DMS53 treated with DMSO at 0.1 percent for 48 hours (cell line): ENCODE data around the gene STH.
"Not testable (repeated sequence)": the region's sequence is repeated elsewhere in the genome, so short reads cannot be mapped to it uniquely, and the experiment has no call there.

Experiments used
- DNase-seq: peaks from one replicate; lab custom pipeline; 2025; ENCODE audit not compliant: unreplicated experiment; lab: John Stamatoyannopoulos, UW

STH gene

DNA sequence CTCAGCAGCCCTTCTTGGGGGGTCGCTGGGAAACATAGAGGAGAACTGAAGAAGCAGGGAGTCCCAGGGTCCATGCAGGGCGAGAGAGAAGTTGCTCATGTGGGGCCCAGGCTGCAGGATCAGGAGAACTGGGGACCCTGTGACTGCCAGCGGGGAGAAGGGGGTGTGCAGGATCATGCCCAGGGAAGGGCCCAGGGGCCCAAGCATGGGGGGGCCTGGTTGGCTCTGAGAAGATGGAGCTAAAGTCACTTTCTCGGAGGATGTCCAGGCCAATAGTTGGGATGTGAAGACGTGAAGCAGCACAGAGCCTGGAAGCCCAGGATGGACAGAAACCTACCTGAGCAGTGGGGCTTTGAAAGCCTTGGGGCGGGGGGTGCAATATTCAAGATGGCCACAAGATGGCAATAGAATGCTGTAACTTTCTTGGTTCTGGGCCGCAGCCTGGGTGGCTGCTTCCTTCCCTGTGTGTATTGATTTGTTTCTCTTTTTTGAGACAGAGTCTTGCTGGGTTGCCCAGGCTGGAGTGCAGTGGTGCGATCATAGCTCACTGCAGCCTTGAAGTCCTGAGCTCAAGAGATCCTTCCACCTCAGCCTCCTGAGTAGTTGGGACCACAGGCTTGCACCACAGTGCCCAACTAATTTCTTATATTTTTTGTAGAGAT lies 3.4 kb downstream of the STH start:
- DNase-seq, result peak; percentile 75

DNA sequence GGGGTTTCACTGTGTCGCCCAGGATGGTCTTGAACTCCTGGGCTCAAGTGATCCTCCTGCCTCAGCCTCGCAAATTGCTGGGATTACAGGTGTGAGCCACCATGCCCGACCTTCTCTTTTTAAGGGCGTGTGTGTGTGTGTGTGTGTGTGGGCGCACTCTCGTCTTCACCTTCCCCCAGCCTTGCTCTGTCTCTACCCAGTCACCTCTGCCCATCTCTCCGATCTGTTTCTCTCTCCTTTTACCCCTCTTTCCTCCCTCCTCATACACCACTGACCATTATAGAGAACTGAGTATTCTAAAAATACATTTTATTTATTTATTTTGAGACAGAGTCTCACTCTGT lies 3.9 kb downstream of the STH start:
- DNase-seq, result no peak

DNA sequence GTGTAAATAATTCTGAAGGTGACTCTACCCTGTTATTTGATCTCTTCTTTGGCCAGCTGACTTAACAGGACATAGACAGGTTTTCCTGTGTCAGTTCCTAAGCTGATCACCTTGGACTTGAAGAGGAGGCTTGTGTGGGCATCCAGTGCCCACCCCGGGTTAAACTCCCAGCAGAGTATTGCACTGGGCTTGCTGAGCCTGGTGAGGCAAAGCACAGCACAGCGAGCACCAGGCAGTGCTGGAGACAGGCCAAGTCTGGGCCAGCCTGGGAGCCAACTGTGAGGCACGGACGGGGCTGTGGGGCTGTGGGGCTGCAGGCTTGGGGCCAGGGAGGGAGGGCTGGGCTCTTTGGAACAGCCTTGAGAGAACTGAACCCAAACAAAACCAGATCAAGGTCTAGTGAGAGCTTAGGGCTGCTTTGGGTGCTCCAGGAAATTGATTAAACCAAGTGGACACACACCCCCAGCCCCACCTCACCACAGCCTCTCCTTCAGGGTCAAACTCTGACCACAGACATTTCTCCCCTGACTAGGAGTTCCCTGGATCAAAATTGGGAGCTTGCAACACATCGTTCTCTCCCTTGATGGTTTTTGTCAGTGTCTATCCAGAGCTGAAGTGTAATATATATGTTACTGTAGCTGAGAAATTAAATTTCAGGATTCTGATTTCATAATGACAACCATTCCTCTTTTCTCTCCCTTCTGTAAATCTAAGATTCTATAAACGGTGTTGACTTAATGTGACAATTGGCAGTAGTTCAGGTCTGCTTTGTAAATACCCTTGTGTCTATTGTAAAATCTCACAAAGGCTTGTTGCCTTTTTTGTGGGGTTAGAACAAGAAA lies 5.1 kb downstream of the STH start:
- no peak for DNase-seq

- not testable (repeated sequence) for DNase-seq
Measured at GRCh38 chr17:46006082-46006481, 7.0 kb downstream of the STH start.

GRCh38 chr17:46007461-46007965 lies 8.5 kb downstream of the STH start:
- no peak for DNase-seq

GRCh38 chr17:46008591-46008990 lies 9.5 kb downstream of the STH start:
- no peak for DNase-seq

DNA sequence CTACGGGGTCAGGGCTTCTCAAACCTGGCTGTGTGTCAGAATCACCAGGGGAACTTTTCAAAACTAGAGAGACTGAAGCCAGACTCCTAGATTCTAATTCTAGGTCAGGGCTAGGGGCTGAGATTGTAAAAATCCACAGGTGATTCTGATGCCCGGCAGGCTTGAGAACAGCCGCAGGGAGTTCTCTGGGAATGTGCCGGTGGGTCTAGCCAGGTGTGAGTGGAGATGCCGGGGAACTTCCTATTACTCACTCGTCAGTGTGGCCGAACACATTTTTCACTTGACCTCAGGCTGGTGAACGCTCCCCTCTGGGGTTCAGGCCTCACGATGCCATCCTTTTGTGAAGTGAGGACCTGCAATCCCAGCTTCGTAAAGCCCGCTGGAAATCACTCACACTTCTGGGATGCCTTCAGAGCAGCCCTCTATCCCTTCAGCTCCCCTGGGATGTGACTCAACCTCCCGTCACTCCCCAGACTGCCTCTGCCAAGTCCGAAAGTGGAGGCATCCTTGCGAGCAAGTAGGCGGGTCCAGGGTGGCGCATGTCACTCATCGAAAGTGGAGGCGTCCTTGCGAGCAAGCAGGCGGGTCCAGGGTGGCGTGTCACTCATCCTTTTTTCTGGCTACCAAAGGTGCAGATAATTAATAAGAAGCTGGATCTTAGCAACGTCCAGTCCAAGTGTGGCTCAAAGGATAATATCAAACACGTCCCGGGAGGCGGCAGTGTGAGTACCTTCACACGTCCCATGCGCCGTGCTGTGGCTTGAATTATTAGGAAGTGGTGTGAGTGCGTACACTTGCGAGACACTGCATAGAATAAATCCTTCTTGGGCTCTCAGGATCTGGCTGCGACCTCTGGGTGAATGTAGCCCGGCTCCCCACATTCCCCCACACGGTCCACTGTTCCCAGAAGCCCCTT lies 10.9 kb downstream of the STH start:
- DNase-seq, result no peak

GRCh38 chr17:46010597-46011186 lies 11.6 kb downstream of the STH start:
- DNase-seq, result no peak

GRCh38 chr17:46011711-46012505 lies 12.9 kb downstream of the STH start:
- no peak for DNase-seq

DNA sequence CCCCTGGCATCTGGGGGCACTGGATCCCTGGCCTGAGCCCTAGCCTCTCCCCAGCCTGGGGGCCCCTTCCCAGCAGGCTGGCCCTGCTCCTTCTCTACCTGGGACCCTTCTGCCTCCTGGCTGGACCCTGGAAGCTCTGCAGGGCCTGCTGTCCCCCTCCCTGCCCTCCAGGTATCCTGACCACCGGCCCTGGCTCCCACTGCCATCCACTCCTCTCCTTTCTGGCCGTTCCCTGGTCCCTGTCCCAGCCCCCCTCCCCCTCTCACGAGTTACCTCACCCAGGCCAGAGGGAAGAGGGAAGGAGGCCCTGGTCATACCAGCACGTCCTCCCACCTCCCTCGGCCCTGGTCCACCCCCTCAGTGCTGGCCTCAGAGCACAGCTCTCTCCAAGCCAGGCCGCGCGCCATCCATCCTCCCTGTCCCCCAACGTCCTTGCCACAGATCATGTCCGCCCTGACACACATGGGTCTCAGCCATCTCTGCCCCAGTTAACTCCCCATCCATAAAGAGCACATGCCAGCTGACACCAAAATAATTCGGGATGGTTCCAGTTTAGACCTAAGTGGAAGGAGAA lies 13.5 kb downstream of the STH start:
- no peak for DNase-seq

GRCh38 chr17:46013127-46013501 lies 14.1 kb downstream of the STH start:
- no peak for DNase-seq

DNA sequence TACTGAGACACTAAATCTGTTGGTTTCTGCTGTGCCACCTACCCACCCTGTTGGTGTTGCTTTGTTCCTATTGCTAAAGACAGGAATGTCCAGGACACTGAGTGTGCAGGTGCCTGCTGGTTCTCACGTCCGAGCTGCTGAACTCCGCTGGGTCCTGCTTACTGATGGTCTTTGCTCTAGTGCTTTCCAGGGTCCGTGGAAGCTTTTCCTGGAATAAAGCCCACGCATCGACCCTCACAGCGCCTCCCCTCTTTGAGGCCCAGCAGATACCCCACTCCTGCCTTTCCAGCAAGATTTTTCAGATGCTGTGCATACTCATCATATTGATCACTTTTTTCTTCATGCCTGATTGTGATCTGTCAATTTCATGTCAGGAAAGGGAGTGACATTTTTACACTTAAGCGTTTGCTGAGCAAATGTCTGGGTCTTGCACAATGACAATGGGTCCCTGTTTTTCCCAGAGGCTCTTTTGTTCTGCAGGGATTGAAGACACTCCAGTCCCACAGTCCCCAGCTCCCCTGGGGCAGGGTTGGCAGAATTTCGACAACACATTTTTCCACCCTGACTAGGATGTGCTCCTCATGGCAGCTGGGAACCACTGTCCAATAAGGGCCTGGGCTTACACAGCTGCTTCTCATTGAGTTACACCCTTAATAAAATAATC lies 14.6 kb downstream of the STH start:
- no peak for DNase-seq

GRCh38 chr17:46019408-46019925 lies 20.4 kb downstream of the STH start:
- not testable (repeated sequence) for DNase-seq

- no peak for DNase-seq
Measured at GRCh38 chr17:46020023-46020761, 21.1 kb downstream of the STH start.

DNA sequence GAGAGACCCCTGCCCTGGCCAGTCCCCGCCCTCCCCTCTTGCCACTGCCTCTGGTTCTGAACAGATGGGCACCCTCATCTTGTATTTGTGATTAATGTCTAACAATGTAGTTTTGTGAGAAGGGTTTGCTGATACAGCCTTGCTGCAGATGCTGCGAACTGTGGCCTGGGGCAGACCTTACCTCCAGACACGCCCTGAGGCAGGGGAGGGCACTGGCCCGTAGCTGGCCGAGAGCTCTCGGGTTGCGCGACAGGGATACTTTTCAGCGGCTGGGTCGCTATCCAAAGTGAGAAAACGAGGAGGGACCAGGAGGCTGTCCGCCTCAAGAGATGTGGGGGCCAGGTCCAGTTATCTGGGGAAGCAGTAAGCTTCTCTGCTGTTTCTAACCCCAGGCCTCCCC lies 21.9 kb downstream of the STH start:
- no peak for DNase-seq

DNA sequence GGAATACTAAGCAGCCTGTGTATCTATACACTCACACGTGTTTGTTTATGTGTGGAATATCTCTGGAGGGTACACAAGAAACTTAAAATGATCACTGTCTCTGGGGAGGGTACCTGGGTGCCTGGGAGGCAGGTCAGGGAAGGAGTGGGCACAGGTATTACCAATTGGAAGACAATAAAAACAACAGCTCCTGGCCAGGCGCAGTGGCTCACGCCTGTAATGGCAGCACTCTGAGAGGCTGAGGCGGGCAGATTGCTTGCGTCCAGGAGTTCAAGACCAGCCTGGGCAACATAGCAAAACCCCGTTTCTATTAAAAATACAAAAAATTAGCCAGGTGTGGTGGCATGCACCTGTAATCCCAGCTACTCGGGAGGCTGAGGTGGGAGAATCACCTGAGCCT lies 24.3 kb downstream of the STH start:
- not testable (repeated sequence) for DNase-seq

GRCh38 chr17:46023783-46024388 lies 24.8 kb downstream of the STH start:
- no peak for DNase-seq

GRCh38 chr17:46024590-46024989 lies 25.5 kb downstream of the STH start:
- no peak for DNase-seq
